Mononuclear cell (primary cell): ENCODE results near the gene RPAP3. TPM values are rescaled to one million over a fixed set of nuclear protein-coding genes. Genes with fewer than 3 reads are reported as not detected.

Experiments used
- H3K27me3 ChIP-seq: 2 replicates; pipeline ENCODE4 v1.6.0; 2011; ENCODE audit warnings: low read length, control low read depth; ENCODE audit not compliant: insufficient read depth
- H3K4me1 ChIP-seq: 2 replicates; pipeline ENCODE4 v1.5.1; 2011; ENCODE audit warnings: mild to moderate bottlenecking, low read length, control low read depth; ENCODE audit not compliant: insufficient read depth
- H3K4me3 ChIP-seq: 2 replicates; pipeline ENCODE4 v1.5.1; 2011; ENCODE audit warnings: mild to moderate bottlenecking, low read length, moderate library complexity
- H3K9me3 ChIP-seq: 2 replicates; pipeline ENCODE4 v1.5.1; 2011; ENCODE audit warnings: low read depth, mild to moderate bottlenecking, control low read depth, low read length
- total RNA-seq: library from RNA; depleted of rRNA; stranded (reverse); fragments of >200 nt; gene quantifications from one replicate; pipeline ENCODE4 v1.2.3, GENCODE V29; 2012

RPAP3 gene
- total RNA-seq, 1 donor, result 14.7 TPM

DNA sequence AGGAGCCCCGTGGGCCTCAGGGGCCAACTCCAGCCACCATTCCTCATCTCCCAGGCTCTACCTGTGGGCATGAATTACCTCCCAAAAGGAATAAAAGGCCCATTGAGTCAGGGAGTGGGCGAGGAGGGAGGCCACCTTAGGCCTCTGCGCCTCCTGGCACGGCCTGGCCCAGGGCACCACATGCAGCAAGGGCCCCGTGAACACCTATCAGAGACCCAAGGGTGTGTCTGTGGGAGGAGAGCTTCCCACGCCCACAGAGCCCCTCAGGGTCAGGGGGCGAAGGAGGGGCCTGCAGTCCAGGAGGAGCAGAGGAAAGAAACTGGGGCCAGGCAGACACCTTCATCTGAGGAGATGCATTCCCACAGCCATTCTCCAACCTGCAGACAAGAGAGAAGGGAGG lies 40.7 kb upstream of the RPAP3 start:
- Histone ChIP-seq H3K27me3 (no peaks in the 10 kb centered on the region), H3K4me1 (peaks cover 19% of the 10 kb centered on the region), H3K9me3 (no peaks in the 10 kb centered on the region), H3K4me3 (no peak overlapping the region)

DNA sequence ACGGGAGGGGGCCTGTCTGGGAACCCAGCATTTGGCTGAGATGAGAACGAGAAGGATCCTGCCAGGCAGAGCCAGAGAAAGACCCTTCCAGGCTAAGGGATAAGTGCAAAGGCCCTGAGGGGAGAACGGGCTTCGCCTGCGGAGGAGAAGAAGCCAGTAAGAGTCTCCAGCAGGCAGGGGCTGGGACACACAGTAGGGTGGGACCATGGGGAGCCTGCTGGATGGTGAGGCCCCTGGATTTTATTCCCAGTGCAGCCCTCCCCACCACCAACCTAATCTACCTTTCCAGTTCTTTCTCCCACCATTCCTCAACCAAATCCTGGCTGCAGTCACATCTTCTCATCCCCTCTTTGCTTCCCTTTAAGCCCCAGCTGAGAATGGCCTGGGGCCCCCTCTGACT lies 40.2 kb upstream of the RPAP3 start:
- H3K27me3 ChIP-seq, result no peaks in the 10 kb centered on the region
- no peaks in the 10 kb centered on the region for H3K9me3 ChIP-seq
- H3K4me3 ChIP-seq, result no peak overlapping the region
- H3K4me1 ChIP-seq, result peaks cover 24% of the 10 kb centered on the region

DNA sequence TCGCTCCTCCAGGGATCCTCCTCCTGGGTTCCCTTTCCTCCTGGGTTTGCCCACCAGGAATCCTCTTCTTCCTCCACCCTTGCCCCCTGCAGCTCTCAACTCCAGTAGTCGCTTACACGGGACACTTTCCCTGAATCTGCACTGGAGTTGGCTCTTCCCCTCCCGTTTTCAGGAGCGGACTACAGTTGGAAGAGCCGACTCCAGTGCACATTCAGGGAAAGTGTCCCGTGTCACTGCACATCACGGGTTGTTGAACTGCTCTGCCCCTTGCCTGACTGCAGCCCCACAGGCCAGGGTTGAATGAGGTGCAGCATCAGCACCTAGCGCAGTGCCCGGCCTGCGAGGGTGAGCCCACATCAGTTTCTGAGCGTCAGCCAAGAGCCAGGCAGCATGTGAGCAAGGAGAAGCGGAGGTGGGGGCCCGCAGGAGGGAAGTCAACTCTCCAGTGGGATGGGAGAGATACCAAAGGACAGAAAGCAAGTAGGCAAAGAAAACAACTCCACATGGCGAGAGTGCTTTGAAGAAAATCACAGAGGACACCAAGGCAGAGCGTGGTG lies 39.7 kb upstream of the RPAP3 start:
- Histone ChIP-seq H3K9me3 (no peaks in the 10 kb centered on the region), H3K4me1 (peaks cover 29% of the 10 kb centered on the region), H3K27me3 (no peaks in the 10 kb centered on the region), H3K4me3 (no peak overlapping the region)

GRCh38 chr12:47744778-47745436 lies 39.1 kb upstream of the RPAP3 start:
- peaks cover 36% of the 10 kb centered on the region for H3K4me1 ChIP-seq
- no peaks in the 10 kb centered on the region for H3K9me3 ChIP-seq
- no peak overlapping the region for H3K4me3 ChIP-seq
- H3K27me3 ChIP-seq, result no peaks in the 10 kb centered on the region

DNA sequence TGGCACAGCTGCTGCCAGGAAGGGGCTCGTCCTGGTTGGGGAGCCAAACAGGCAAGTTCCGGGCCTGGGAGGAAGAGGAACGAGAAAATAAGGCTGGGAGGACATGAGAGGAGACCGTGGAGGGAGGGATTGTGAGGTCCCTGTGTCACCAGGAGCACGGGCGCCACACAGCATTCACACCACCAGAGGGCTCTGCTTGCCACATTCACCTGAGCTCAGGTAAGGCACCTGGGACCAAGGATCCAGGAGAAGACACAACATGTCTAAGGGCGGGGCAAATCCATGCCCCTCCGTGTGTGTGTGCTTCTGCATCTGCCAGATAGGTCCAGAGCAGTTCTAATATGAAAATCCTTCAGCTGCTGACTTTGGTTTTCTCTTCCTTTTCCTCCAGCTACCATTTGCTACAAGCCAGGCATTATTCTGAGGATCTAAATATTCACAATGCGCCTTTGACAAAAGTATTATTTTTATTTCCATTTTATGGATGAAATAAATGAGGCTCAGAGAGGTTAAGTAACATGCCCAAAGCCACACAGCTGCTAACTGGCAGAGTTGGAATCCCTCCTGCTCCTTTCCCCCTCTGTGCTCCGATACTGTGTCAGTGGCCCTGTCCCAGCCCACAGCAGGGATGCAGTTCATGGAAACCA lies 38.3 kb upstream of the RPAP3 start:
- no peak overlapping the region for H3K4me3 ChIP-seq
- no peaks in the 10 kb centered on the region for H3K9me3 ChIP-seq
- H3K4me1 ChIP-seq, result peaks cover 42% of the 10 kb centered on the region
- H3K27me3 ChIP-seq, result no peaks in the 10 kb centered on the region

GRCh38 chr12:47743311-47743860 lies 37.6 kb upstream of the RPAP3 start:
- Histone ChIP-seq H3K4me1 (peaks cover 42% of the 10 kb centered on the region), H3K9me3 (no peaks in the 10 kb centered on the region), H3K4me3 (no peak overlapping the region), H3K27me3 (no peaks in the 10 kb centered on the region)

DNA sequence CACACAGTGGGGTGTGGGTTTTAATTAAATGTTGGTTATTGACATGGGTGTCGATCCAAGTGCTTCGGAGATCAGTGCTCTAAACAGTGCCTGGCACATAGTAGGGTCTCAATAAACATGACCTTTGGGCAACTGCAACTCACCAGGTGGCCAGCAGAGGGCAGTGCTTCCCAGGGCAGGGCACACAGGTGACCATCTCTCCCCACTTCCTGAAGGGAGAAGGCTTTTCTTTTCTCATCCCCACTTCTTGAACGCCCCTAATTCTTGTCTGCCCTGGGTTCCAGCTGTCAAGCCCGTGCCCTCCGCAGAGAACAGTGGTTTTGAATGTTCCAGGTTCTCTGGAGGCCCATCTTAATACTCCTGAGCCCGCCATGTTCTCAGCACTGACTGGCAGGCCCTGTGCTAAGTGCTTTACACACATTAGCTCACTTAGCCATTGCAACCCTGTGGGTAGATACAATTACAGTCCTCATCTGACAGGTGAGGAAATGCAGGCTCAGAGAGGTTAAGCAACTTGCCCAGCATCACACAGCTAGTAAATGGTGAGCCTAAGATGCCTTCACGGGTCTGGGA lies 36.5 kb upstream of the RPAP3 start:
- Histone ChIP-seq H3K4me1 (peaks cover 40% of the 10 kb centered on the region), H3K27me3 (no peaks in the 10 kb centered on the region), H3K4me3 (no peak overlapping the region), H3K9me3 (no peaks in the 10 kb centered on the region)

GRCh38 chr12:47741340-47741703 lies 35.5 kb upstream of the RPAP3 start:
- H3K4me1 ChIP-seq, result peaks cover 30% of the 10 kb centered on the region
- H3K9me3 ChIP-seq, result no peaks in the 10 kb centered on the region
- no peak overlapping the region for H3K4me3 ChIP-seq
- no peaks in the 10 kb centered on the region for H3K27me3 ChIP-seq

DNA sequence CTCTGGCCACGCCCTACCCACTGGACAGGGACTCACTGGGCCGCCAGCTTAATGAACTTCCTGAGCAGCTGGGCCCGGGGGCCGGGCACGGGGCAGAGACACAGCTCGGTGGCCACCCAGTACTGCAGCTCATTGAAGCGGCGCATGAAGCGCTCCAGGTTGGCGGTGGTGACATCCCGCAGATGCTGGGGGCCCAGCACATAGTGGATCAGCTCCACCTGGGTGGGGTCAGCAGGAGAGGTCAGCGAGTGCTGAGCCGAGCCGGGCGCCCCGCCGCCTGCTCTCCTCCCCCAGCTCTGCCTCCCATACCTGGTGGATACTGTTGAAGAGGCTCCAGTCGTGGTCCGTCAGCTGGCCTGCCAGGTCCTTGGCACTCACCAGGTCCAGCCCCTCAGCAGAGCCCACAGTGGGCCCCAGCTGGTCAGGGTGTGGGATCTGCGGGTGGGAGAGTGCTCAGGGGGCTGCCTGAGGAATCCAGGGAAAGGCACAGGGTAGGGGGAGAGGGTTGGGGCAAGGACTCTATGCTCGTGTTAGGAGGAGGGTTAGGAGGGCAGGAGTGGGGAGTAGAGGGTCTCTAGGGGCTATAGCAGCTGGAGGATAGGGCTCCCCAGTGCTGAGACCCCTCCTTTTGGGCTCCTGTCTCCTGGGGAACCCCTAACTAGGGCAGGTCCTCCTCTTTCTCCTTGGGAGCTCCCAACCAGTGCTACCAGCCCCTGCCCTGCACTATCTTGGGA lies 34.9 kb upstream of the RPAP3 start:
- H3K9me3 ChIP-seq, result no peaks in the 10 kb centered on the region
- H3K4me1 ChIP-seq, result peaks cover 28% of the 10 kb centered on the region
- no peak overlapping the region for H3K4me3 ChIP-seq

GRCh38 chr12:47739979-47740378 lies 34.1 kb upstream of the RPAP3 start:
- Histone ChIP-seq H3K4me3 (no peak overlapping the region), H3K27me3 (no peaks in the 10 kb centered on the region), H3K4me1 (peaks cover 28% of the 10 kb centered on the region), H3K9me3 (no peaks in the 10 kb centered on the region)

More for the DNA sequence above, 34.9 kb upstream of the RPAP3 start:
- no peaks in the 10 kb centered on the region for H3K27me3 ChIP-seq

DNA sequence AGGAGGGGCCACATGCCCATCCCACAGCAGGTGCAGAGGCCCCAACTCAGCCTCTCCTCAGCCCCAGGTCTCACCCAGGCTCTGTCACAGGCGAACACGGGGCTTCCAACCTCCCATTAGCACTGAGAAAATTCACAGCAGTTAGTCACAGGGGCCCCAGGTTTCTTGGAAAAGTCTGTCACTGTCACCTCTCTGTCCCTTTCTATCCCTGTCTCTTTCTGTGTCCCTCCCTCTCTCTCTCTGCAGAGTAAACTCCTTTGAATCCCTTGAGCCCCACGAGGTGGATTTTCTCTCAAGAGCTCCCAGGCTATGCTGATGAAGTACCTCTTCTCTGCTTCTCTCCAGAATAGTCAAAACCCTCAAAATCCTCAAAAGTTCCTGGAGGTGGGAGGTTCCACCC lies 33.5 kb upstream of the RPAP3 start:
- Histone ChIP-seq H3K27me3 (no peaks in the 10 kb centered on the region), H3K4me1 (peaks cover 28% of the 10 kb centered on the region), H3K9me3 (no peaks in the 10 kb centered on the region), H3K4me3 (no peak overlapping the region)

GRCh38 chr12:47737936-47738594 lies 32.2 kb upstream of the RPAP3 start:
- H3K27me3 ChIP-seq, result no peaks in the 10 kb centered on the region
- H3K4me1 ChIP-seq, result peaks cover 28% of the 10 kb centered on the region
- H3K4me3 ChIP-seq, result no peak overlapping the region
- no peaks in the 10 kb centered on the region for H3K9me3 ChIP-seq

DNA sequence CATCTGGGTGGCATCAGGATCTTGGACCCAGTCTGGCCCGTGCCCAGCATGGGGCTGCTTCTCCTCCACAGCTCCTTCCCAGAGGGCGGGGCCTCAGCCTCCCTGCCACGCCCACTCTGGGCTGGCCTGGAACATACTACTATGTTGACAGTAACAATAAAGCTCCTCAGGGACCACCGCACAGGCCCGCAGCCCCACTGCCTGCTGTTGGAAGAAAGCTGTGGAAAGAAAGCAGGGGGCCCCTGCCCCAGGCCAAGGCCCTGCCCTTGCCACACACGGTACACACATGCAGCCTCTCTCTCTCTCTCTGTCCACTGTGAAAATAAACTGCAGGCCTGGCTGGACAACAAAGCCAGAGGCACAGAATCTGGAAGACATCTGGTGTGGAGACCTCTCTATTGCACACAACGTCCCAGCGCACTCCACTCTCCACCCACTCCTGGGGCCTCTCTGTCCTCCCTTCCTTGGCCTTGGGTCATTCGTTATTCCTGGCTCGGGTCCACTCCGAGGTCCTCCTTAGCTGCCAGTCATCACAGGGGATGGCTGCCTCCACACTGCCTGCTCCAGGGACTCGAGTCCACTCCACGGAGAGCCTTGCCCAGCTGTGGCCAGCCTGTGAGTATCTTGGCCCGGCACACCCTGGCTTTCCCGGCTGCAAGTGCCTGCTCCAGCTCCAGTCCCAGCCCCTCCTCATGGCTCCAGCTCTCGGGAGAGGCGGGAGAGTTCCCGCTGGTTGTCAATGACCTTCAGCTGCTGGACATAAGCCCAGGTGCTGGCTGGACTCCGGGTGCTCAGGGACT lies 31.2 kb upstream of the RPAP3 start:
- H3K27me3 ChIP-seq, result no peaks in the 10 kb centered on the region
- no peaks in the 10 kb centered on the region for H3K9me3 ChIP-seq
- no peak overlapping the region for H3K4me3 ChIP-seq
- peaks cover 36% of the 10 kb centered on the region for H3K4me1 ChIP-seq

GRCh38 chr12:47736216-47736615 lies 30.4 kb upstream of the RPAP3 start:
- no peak overlapping the region for H3K4me3 ChIP-seq
- H3K4me1 ChIP-seq, result peaks cover 31% of the 10 kb centered on the region
- H3K9me3 ChIP-seq, result no peaks in the 10 kb centered on the region
- no peaks in the 10 kb centered on the region for H3K27me3 ChIP-seq
